ENCODE data around the gene NPIPB2.
"Not testable (repeated sequence)": the region's sequence is repeated elsewhere in the genome, so short reads cannot be mapped to it uniquely, and the experiment has no call there.

Gene NPIPB2

DNA sequence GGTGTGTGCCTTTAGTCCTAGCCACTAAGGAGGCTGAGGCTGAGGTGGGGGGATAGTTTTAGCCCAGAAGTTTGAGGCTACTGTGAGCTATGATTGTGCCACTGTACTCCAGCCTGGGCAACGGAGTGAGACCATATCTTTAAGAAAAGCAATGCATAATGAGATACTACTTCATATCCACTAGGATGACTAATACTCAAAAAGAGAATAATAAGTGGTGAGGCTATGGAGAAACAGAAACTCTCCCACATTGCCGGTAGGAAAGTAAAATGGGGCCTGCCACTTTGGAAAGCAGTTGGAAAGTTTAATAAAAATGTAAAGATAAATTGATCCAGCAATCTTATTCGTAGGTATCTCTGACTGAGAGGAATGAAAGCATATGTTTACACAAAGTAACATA, 4.6 kb upstream of the NPIPB2 start:
- no peak for TF ChIP-seq CTCF (IDR thresholded peaks at IDR 0.05; ENCODE audit: insufficient read depth, low read depth, low read length, missing control alignments)
- H3K4me3 ChIP-seq (ENCODE audit: low read length): no peak overlapping the region
- no peak for DNase-seq (ENCODE audit: low read depth)

- DNase-seq (ENCODE audit: low read depth): not testable (repeated sequence)
Observed at GRCh38 chr16:11927350-11927749, 14.5 kb downstream of the NPIPB2 start.

GRCh38 chr16:11924046-11924445, 17.8 kb downstream of the NPIPB2 start:
- DNase-seq (ENCODE audit: low read depth); H3K4me3 ChIP-seq (ENCODE audit: low read length): not testable (repeated sequence)

More at GRCh38 chr16:11927350-11927749, 14.5 kb downstream of the NPIPB2 start:
- H3K4me3 ChIP-seq (ENCODE audit: low read length): not testable (repeated sequence)

DNA sequence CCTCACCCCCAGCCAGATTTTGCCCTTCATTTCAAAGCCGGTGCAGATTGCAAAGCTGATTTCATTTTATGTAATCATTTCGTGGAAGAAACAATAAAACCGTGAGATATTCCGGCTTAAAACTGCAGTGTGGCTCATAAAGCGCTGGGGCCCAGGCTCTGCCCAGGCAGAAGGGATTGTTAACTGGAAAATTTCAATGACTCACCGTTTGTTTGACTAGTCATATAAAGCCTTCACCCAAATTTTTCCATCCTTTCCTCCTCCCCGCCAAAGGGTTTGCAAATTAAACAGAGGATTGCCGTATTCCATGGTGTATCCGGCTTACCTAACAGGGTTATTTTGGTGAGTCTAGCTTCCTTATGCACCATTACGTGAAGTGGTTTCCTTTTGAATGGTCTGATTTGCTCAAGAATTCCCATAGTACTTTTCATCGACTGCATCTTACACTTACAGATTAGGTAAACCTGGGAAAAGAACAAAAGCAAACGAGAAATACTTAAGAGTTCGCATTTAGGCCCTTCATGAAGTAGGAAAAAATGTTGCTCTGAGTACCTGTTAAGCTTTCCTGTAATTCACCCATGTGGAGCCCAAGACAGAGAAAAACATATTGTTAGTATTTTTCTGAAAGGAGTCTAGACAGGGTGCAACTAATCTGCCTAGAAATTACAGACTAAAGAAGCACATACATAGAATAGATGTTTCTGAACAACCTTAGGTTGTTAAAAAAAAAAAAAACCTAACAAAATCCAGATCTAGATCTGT, 25.1 kb downstream of the NPIPB2 start:
- peak overlapping the region; percentile 80 for H3K4me3 ChIP-seq (ENCODE audit: low read length)
- peak; percentile 85 for DNase-seq (ENCODE audit: low read depth)
- TF ChIP-seq CTCF (IDR thresholded peaks at IDR 0.05; ENCODE audit: insufficient read depth, low read depth, low read length, missing control alignments): no peak

GRCh38 chr16:11915644-11916523, 26.0 kb downstream of the NPIPB2 start, which contains the start of gene GSPT1:
Gene GSPT1 (minus strand): TSS chr16:11915956. CDS start chr16:11915720, 236 bp downstream.
- TF ChIP-seq CTCF (IDR thresholded peaks at IDR 0.05; ENCODE audit: insufficient read depth, low read depth, low read length, missing control alignments): no peak
- H3K4me3 ChIP-seq (ENCODE audit: low read length): peak within 1 kb of the TSS; percentile 80
- peak; percentile 100 for DNase-seq (ENCODE audit: low read depth)

DNA sequence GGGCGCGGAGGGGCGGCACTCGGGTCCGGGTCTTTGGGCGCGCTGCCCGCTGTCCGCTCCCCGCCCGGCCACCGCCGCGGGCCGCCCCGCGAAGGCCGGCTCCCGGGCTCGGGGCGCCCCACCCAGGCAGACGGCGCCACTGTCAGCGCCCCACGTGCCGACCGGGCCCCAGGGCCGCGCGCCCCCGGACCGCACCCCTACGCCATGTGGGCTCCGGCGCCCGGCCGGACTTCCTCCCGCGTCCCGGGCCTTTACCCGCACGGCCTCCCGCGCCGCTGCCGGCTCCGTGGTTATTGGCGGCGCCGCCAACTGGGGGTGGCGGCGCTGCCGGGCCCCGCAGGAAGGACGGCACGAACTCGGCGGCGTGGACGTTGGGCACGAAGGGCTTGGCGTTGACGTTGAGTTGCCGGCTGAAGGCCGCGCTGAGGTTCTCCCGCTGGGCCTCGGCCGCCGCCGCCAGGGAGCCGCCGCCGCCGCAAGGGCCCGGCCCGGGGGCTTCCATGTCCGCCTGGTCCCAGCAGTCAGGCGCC, 26.7 kb downstream of the NPIPB2 start:
- peak; percentile 51 for DNase-seq (ENCODE audit: low read depth)
- H3K4me3 ChIP-seq (ENCODE audit: low read length): peak overlapping the region; percentile 80
- no peak for TF ChIP-seq CTCF (IDR thresholded peaks at IDR 0.05; ENCODE audit: insufficient read depth, low read depth, low read length, missing control alignments)

GRCh38 chr16:11914210-11915113, 27.4 kb downstream of the NPIPB2 start:
- peak; percentile 35 for DNase-seq (ENCODE audit: low read depth)
- peak overlapping the region; percentile 80 for H3K4me3 ChIP-seq (ENCODE audit: low read length)
- no peak for TF ChIP-seq CTCF (IDR thresholded peaks at IDR 0.05; ENCODE audit: insufficient read depth, low read depth, low read length, missing control alignments)
